ENCODE data around the gene HOXA6. TPM values are rescaled to one million over a fixed set of nuclear protein-coding genes. Genes with fewer than 3 reads are reported as not detected.

HOXA6 gene
- total RNA-seq, 2 experiments from 2014 or later: not detected

DNA sequence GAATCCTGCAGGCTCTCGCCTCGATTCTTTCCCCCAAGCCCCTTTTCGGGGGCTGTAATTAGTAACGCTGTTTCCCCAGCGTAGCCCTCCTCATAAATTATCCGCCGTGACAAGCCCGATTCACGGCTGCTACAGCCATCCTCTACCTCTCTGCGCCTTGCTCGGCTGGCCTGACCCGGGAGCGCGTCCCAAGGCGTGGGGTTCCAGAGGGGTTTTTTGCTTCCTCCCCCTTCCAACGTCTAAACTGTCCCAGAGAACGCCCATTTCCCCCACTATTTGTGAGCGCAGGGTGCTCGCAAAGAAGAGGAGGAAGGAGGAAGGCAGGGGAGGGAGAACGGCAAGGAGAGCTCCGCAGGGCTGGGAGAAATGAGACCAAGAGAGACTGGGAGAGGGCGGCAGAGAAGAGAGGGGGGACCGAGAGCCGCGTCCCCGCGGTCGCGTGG, 5.0 kb downstream of the HOXA6 start:
- Histone ChIP-seq H3K4me3 (ENCODE audit: low read length) (no peak overlapping the region), H3K27ac (ENCODE audit: low read depth in 1 of 2, low read length in 2 of 2) (no peak overlapping the region), H3K27me3 (ENCODE audit: control insufficient read depth in 1 of 2, insufficient read depth in 2 of 2, low read length in 2 of 2) (peaks cover 24 to 63% of the 10 kb centered on the region in 2 experiments), H3K36me3 (ENCODE audit: insufficient read depth, low read length) (no peaks in the 10 kb centered on the region), H3K4me1 (ENCODE audit: insufficient read depth, low read length) (peaks cover 4% of the 10 kb centered on the region), H3K9me3 (ENCODE audit: control insufficient read depth in 1 of 2, insufficient read depth in 1 of 2, low read length in 2 of 2) (peaks cover 0 to 33% of the 10 kb centered on the region in 2 experiments)
- ChIA-PET CTCF (no interaction called here), POLR2A (no interaction called here)
- Mint-ChIP-seq H3K27me3 (peaks cover 70% of the 10 kb centered on the region), H3K36me3 (ENCODE audit: low read depth) (no peaks in the 10 kb centered on the region), H3K27ac (no peak overlapping the region), H3K9me3 (no peaks in the 10 kb centered on the region), H3K4me1 (ENCODE audit: low read depth) (no peaks in the 10 kb centered on the region), H3K4me3 (no peak overlapping the region)
- no peak for DNase-seq
- no peak for ATAC-seq (ENCODE audit: poor library complexity)
- intact Hi-C loops (cut with DNase I, micrococcal nuclease): no loop called here
- TF ChIP-seq CTCF (IDR thresholded peaks at IDR 0.05): no peak

DNA sequence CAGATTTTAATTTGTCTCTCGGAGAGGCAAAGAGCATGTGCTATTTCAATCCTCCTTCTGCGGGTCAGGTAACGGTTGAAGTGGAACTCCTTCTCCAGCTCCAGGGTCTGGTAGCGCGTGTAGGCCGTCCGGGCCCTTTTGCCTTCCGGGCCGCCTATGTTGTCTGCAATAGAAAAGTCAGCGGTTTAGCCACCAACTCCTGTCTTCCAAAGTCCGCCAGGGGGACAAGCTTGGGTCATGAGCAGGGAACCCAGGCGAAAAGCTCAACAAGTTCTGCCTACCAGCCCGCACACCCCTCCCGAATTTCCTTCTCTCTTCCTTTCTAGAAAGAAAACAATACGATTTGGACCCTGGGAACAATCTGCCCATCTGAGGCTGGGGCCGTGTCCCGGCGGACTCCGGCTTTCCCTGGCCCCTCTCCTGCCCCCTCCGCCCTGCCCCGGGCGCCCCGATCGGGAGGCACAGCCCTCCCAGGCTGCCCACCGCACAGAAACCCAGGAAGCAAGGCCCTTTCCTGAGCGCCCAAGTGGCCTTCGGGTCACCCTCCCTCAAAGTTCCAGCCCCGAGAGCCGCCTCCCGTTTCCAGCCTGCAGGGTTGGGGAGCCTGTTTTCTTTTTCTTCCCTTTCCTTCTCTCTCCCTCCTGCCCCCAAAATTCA, 5.5 kb downstream of the HOXA6 start:
- H3K36me3 ChIP-seq (ENCODE audit: insufficient read depth, low read length): no peaks in the 10 kb centered on the region
- H3K4me3 Mint-ChIP-seq: no peak overlapping the region
- H3K4me1 Mint-ChIP-seq (ENCODE audit: low read depth): no peaks in the 10 kb centered on the region
- no peaks in the 10 kb centered on the region for H3K36me3 Mint-ChIP-seq (ENCODE audit: low read depth)
- POLR2A ChIA-PET: no interaction called here
- ATAC-seq (ENCODE audit: poor library complexity): no peak
- no peak overlapping the region for H3K27ac Mint-ChIP-seq
- intact Hi-C loops (cut with DNase I, micrococcal nuclease): no loop called here
- no peak for DNase-seq
- no peak for TF ChIP-seq CTCF (IDR thresholded peaks at IDR 0.05)
- peaks cover 70% of the 10 kb centered on the region for H3K27me3 Mint-ChIP-seq
- peaks cover 24 to 63% of the 10 kb centered on the region in 2 experiments for H3K27me3 ChIP-seq (ENCODE audit: control insufficient read depth in 1 of 2, insufficient read depth in 2 of 2, low read length in 2 of 2)
- no peak overlapping the region for H3K27ac ChIP-seq (ENCODE audit: low read depth in 1 of 2, low read length in 2 of 2)
- no peaks in the 10 kb centered on the region for H3K9me3 Mint-ChIP-seq
- no peak overlapping the region for H3K4me3 ChIP-seq (ENCODE audit: low read length)
- no peaks in the 10 kb centered on the region for H3K4me1 ChIP-seq (ENCODE audit: insufficient read depth, low read length)
- H3K9me3 ChIP-seq (ENCODE audit: control insufficient read depth in 1 of 2, insufficient read depth in 1 of 2, low read length in 2 of 2): peaks cover 0 to 27% of the 10 kb centered on the region in 2 experiments
- CTCF ChIA-PET: no interaction called here

DNA sequence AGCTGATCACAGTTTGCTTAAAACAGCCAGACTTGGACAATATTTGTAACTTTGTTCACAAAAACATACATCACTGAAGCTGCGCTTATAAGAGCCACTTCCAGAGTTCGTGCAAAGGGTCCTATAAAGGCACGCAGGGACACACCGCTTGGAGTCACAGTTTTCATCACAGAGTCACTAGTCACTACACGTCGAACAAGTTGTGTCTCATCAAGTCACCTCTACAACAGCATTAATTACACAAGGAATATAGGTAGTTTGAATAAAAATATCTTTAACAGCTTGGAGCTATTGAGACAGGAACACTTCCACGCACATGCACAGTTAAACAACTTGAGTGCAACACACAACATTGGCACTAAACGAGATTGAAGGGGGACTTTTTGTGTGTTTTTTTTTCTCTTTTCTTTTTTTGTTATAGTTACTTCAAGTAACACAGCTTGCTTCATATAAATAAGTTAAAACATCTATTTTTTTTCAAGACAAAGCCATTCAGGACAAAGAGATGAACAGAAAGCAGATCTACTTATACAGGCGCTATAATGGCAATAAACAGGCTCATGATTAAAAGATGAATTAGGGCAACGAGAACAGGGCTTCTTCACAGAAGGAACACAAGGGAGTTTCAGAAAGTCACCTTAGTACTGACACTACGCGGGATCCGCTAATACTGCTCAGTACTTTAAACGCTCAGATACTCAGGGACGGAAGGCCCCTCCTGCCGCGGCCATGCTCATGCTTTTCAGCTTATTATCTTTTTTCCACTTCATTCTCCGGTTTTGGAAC, 6.2 kb downstream of the HOXA6 start:
- Histone ChIP-seq H3K9me3 (ENCODE audit: control insufficient read depth in 1 of 2, insufficient read depth in 1 of 2, low read length in 2 of 2) (peaks cover 0 to 27% of the 10 kb centered on the region in 2 experiments), H3K4me1 (ENCODE audit: insufficient read depth, low read length) (no peaks in the 10 kb centered on the region), H3K4me3 (ENCODE audit: low read length) (no peak overlapping the region), H3K27me3 (ENCODE audit: control insufficient read depth in 1 of 2, insufficient read depth in 2 of 2, low read length in 2 of 2) (peaks cover 23 to 63% of the 10 kb centered on the region in 2 experiments), H3K27ac (ENCODE audit: low read depth in 1 of 2, low read length in 2 of 2) (no peak overlapping the region), H3K36me3 (ENCODE audit: insufficient read depth, low read length) (no peaks in the 10 kb centered on the region)
- intact Hi-C loops (cut with DNase I, micrococcal nuclease): no loop called here
- no peak for TF ChIP-seq CTCF (IDR thresholded peaks at IDR 0.05)
- POLR2A ChIA-PET: no interaction called here
- CTCF ChIA-PET: no interaction called here
- Mint-ChIP-seq H3K4me3 (no peak overlapping the region), H3K36me3 (ENCODE audit: low read depth) (no peaks in the 10 kb centered on the region), H3K27ac (no peak overlapping the region), H3K9me3 (no peaks in the 10 kb centered on the region), H3K4me1 (ENCODE audit: low read depth) (no peaks in the 10 kb centered on the region), H3K27me3 (peaks cover 70% of the 10 kb centered on the region)
- ATAC-seq (ENCODE audit: poor library complexity): no peak
- DNase-seq: no peak

All from CD4-positive, alpha-beta T cell (primary cell).